Lower lobe of right lung (tissue), 2 donors: ENCODE results near the gene CACNA2D2. TPM values are rescaled to one million over a fixed set of nuclear protein-coding genes. Genes with fewer than 3 reads are reported as not detected.

Experiments used
- ATAC-seq, 2 donors: fragments of 200-7000 bp; cut with Tn5 transposase; one replicate each; pipeline ENCODE4 v1.9.1; 2020 to 2022; ENCODE audit warnings: mild to moderate bottlenecking in 2 of 2, moderate library complexity in 2 of 2
- DNase-seq: peaks from one replicate; pipeline ENCODE4 v3.0.0-alpha.2; 2020
- H3K27ac ChIP-seq: fragments of 200-600 bp; one replicate; pipeline ENCODE4 v1.8.0; 2022
- H3K27me3 ChIP-seq: fragments of 200-600 bp; one replicate; pipeline ENCODE4 v1.8.0; 2022; ENCODE audit warnings: low read depth
- H3K36me3 ChIP-seq: fragments of 200-600 bp; one replicate; pipeline ENCODE4 v1.8.0; 2022; ENCODE audit warnings: mild to moderate bottlenecking
- H3K4me1 ChIP-seq: fragments of 200-600 bp; one replicate; pipeline ENCODE4 v1.8.0; 2022
- H3K4me3 ChIP-seq: fragments of 200-600 bp; one replicate; pipeline ENCODE4 v1.8.0; 2022; ENCODE audit warnings: mild to moderate bottlenecking
- H3K9me3 ChIP-seq: fragments of 200-600 bp; one replicate; pipeline ENCODE4 v1.8.0; 2022
- intact Hi-C: fragments of 100-400 bp; cut with DNase I; formaldehyde crosslinking; loops from one replicate; pipeline ENCODE4 v1.11.0; 2022
- total RNA-seq: library from RNA; stranded (reverse); fragmentation: NEBNext Ultra II Directional; extraction: Animal tissue kit (Norgen Biotek cat#: 25700); gene quantifications from one replicate; pipeline ENCODE4 v1.2.1, GENCODE V29; 2021
- TF ChIP-seq, protein P1 (sequence below): fragments of 200-600 bp; IDR thresholded peaks from one replicate; pipeline ENCODE4 v1.8.0; 2022; ENCODE audit warnings: antibody characterized with exemption, mild to moderate bottlenecking
- donor health status: DM: no; HTN: yes; CAD: no; lungs with severe emphysema.

The CACNA2D2 gene
- total RNA-seq, 1 donor from 2014 or later = 105 TPM

DNA sequence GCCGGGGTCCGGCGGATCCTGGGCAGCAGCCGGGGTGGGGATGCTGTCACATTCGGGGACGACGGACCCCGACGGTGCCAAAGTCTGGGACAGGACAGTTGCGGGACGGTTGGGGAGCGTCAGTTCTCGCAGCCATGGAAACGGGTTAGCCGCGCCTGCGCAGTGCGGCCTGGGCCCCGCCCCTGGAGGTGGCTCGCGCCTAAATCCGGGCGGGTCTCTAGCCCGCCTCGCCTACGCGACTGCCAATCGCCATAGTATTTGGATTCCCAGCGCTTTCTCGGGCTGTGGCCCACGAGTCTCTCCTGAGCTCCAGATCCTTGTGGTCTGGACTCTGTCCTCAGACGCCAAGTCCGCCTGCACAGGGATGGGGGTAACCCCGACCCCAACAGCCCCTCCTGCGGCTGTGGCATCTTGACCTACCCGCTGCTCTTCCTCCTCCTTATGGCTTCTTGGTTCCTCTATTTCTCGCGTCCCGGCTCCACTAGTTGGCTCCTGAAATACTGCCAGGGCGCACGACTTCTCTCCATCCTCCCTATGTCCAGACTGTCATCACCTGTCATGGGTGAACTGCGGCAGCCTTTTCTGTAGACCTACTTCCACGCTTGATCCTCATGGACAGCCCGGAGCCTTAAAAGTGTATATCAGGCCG, 157.7 kb downstream of the CACNA2D2 start, which contains the start of gene ZMYND10:
Gene ZMYND10 (minus strand): TSS at position 147 of the 649 bp plus-strand sequence. CDS start 153 bp downstream, outside the sequence.
- H3K36me3 ChIP-seq = peaks cover 16% of the 10 kb centered on the region
- DNase-seq (peak; percentile 84), ATAC-seq (peak; percentile 41 to 55)
- H3K4me1 ChIP-seq = peaks cover 51% of the 10 kb centered on the region
- H3K9me3 ChIP-seq = no peaks in the 10 kb centered on the region
- H3K4me3 ChIP-seq = peak within 1 kb of the TSS; percentile 49
- H3K27ac ChIP-seq = peak within 1 kb of the TSS; percentile 59
- TF ChIP-seq, protein P1, sequence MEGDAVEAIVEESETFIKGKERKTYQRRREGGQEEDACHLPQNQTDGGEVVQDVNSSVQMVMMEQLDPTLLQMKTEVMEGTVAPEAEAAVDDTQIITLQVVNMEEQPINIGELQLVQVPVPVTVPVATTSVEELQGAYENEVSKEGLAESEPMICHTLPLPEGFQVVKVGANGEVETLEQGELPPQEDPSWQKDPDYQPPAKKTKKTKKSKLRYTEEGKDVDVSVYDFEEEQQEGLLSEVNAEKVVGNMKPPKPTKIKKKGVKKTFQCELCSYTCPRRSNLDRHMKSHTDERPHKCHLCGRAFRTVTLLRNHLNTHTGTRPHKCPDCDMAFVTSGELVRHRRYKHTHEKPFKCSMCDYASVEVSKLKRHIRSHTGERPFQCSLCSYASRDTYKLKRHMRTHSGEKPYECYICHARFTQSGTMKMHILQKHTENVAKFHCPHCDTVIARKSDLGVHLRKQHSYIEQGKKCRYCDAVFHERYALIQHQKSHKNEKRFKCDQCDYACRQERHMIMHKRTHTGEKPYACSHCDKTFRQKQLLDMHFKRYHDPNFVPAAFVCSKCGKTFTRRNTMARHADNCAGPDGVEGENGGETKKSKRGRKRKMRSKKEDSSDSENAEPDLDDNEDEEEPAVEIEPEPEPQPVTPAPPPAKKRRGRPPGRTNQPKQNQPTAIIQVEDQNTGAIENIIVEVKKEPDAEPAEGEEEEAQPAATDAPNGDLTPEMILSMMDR = no peak
- H3K27me3 ChIP-seq = no peaks in the 10 kb centered on the region
- intact Hi-C loops = no loop called here

GRCh38 chr3:50345008-50345407, 158.4 kb downstream of the CACNA2D2 start:
- TF ChIP-seq, protein P1 = no peak
- intact Hi-C loops = no loop called here
- Histone ChIP-seq H3K27ac (no peak overlapping the region), H3K4me3 (peak overlapping the region; percentile 49), H3K27me3 (no peaks in the 10 kb centered on the region), H3K36me3 (peaks cover 16% of the 10 kb centered on the region), H3K4me1 (peaks cover 53% of the 10 kb centered on the region), H3K9me3 (no peaks in the 10 kb centered on the region)
- no peak for ATAC-seq
- DNase-seq = no peak

DNA sequence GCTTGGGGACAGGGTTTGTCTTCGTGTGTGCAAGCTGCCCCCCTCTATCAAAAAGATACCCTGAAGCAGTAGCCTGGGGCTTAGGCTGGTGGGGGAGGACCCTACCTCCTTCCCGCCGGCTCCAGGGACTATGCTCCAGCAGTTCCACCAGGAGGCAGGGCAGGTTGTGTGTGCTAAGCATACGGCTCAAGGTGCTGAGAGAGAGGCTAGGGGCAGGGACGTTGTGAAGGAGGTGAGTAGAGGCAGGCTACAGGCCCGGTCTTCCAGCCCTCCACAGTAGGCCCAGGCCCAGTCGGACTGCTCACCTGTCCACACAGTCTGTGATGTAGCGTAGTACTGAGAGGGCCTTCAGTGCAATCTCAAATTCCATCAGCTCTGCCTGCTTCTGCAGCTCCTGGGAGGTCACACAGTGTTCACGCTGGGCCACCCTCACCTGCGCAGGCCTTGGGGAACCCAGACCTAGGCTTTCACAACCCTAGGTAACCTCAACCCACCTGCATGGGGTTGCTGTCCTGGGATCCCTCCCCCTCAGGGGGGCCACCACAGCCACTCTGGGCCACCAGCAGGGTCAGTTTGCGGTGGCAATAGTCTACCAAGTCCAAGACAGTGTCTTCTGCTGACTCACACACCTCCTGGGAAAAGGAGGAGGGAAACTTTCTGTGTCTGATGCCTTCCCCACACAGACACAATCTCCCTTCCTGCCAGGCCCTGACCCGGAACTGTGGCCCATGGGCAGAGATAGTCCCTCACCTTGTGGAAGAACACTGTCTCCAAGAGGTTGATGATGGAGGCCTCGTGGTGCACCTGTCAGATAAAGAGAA, 160.4 kb downstream of the CACNA2D2 start:
- Histone ChIP-seq H3K4me3 (no peak overlapping the region), H3K27ac (no peak overlapping the region), H3K27me3 (no peaks in the 10 kb centered on the region), H3K9me3 (no peaks in the 10 kb centered on the region), H3K4me1 (peaks cover 60% of the 10 kb centered on the region), H3K36me3 (peaks cover 7% of the 10 kb centered on the region)
- no peak for ATAC-seq
- TF ChIP-seq, protein P1 = no peak
- no peak for DNase-seq
- intact Hi-C loops = no loop called here

- DNase-seq (no peak), ATAC-seq (no peak)
- Histone ChIP-seq H3K9me3 (no peaks in the 10 kb centered on the region), H3K27ac (peak overlapping the region; percentile 98), H3K4me3 (peak overlapping the region; percentile 84), H3K27me3 (no peaks in the 10 kb centered on the region), H3K36me3 (no peaks in the 10 kb centered on the region), H3K4me1 (peaks cover 63% of the 10 kb centered on the region)
- TF ChIP-seq, protein P1 = no peak
- intact Hi-C loops = no loop called here
Measured at GRCh38 chr3:50341996-50342650, 161.3 kb downstream of the CACNA2D2 start.

- Histone ChIP-seq H3K4me1 (peaks cover 60% of the 10 kb centered on the region), H3K9me3 (no peaks in the 10 kb centered on the region), H3K27ac (peak overlapping the region; percentile 98), H3K36me3 (no peaks in the 10 kb centered on the region), H3K27me3 (no peaks in the 10 kb centered on the region), H3K4me3 (peak overlapping the region; percentile 84)
- ATAC-seq (no peak), DNase-seq (peak; percentile 58)
- TF ChIP-seq, protein P1 = no peak
- intact Hi-C loops = no loop called here
Measured at GRCh38 chr3:50341537-50341936, 161.9 kb downstream of the CACNA2D2 start.
